WI38 (cell line): ENCODE measurements around the gene PLEKHA5.
"Not testable (repeated sequence)": the region's sequence is repeated elsewhere in the genome, so short reads cannot be mapped to it uniquely, and the experiment has no call there.

ENCODE experiments used
- H3K4me3 ChIP-seq: 2 replicates; pipeline ENCODE4 v1.5.1; 2011; ENCODE audit warnings: low read depth, mild to moderate bottlenecking, control low read depth, low read length
- CTCF ChIP-seq: IDR thresholded peaks from 2 replicates; pipeline ENCODE4 v1.5.1; 2012; ENCODE audit warnings: low read depth, mild to moderate bottlenecking, control low read depth, low read length

PLEKHA5 gene

GRCh38 chr12:19375888-19376287 is 246.4 kb downstream of the PLEKHA5 start:
- H3K4me3 ChIP-seq, result no peak overlapping the region
- no peak for TF ChIP-seq CTCF

GRCh38 chr12:19376691-19377090 is 247.2 kb downstream of the PLEKHA5 start:
- TF ChIP-seq CTCF, result no peak
- H3K4me3 ChIP-seq, result no peak overlapping the region

- no peak overlapping the region for H3K4me3 ChIP-seq
- no peak for TF ChIP-seq CTCF
These were observed 252.6 kb downstream of the PLEKHA5 start for GRCh38 chr12:19382111-19382526.

- TF ChIP-seq CTCF, result no peak
- no peak overlapping the region for H3K4me3 ChIP-seq
These were observed 253.0 kb downstream of the PLEKHA5 start for GRCh38 chr12:19382563-19382962.

- no peak for TF ChIP-seq CTCF
- H3K4me3 ChIP-seq, result no peak overlapping the region
These were observed 257.6 kb downstream of the PLEKHA5 start for GRCh38 chr12:19387161-19387560.

GRCh38 chr12:19388131-19388549 is 258.6 kb downstream of the PLEKHA5 start:
- H3K4me3 ChIP-seq, result no peak overlapping the region
- TF ChIP-seq CTCF, result no peak

GRCh38 chr12:19390051-19390598 is 260.6 kb downstream of the PLEKHA5 start:
- no peak for TF ChIP-seq CTCF
- no peak overlapping the region for H3K4me3 ChIP-seq

- H3K4me3 ChIP-seq, result not testable (repeated sequence)
These were observed 263.1 kb downstream of the PLEKHA5 start for GRCh38 chr12:19392644-19393043.
